ENCODE data around the gene MEIKIN.

GRCh38 chr5:131926168-131926567 lies 19.3 kb downstream of the MEIKIN start:
- TF ChIP-seq POLR2A (IDR thresholded peaks at IDR 0.05) (no peak), CTCF (IDR thresholded peaks at IDR 0.05) (no peak)

Measured in sigmoid colon (tissue), 3 donors.